ENCODE results near the gene CDR2L.

- TF ChIP-seq, protein P1, sequence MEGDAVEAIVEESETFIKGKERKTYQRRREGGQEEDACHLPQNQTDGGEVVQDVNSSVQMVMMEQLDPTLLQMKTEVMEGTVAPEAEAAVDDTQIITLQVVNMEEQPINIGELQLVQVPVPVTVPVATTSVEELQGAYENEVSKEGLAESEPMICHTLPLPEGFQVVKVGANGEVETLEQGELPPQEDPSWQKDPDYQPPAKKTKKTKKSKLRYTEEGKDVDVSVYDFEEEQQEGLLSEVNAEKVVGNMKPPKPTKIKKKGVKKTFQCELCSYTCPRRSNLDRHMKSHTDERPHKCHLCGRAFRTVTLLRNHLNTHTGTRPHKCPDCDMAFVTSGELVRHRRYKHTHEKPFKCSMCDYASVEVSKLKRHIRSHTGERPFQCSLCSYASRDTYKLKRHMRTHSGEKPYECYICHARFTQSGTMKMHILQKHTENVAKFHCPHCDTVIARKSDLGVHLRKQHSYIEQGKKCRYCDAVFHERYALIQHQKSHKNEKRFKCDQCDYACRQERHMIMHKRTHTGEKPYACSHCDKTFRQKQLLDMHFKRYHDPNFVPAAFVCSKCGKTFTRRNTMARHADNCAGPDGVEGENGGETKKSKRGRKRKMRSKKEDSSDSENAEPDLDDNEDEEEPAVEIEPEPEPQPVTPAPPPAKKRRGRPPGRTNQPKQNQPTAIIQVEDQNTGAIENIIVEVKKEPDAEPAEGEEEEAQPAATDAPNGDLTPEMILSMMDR (IDR thresholded peaks at IDR 0.05): no peak
- TF ChIP-seq POLR2AphosphoS5 (IDR thresholded peaks at IDR 0.05) (no peak), EP300 (IDR thresholded peaks at IDR 0.05; ENCODE audit: low read depth) (no peak)
Measured at GRCh38 chr17:75031972-75032719, 44.7 kb downstream of the CDR2L start.
